SU-DHL-6 (cell line): ENCODE results near the gene ZNF77.
"Not testable (repeated sequence)": the region's sequence is repeated elsewhere in the genome, so short reads cannot be mapped to it uniquely, and the experiment has no call there.

Experiments
- H2AFZ ChIP-seq: fragments of 200-600 bp; sonication (generic); 2 replicates; pipeline ENCODE4 v1.6.1; 2014; ENCODE audit warnings: low read depth, mild to moderate bottlenecking, moderate library complexity, mixed read lengths, antibody characterized with exemption, low read length; ENCODE audit not compliant: severe bottlenecking
- H3F3A ChIP-seq: fragments of 200-600 bp; shearing (Covaris generic); 2 replicates; pipeline ENCODE4 v1.6.0; 2016; ENCODE audit warnings: antibody characterized with exemption, mild to moderate bottlenecking; ENCODE audit not compliant: insufficient read depth
- H3K27ac ChIP-seq: fragments of 200-600 bp; sonication (generic); 2 replicates; pipeline ENCODE4 v1.5.1; 2016; ENCODE audit warnings: low read depth, mild to moderate bottlenecking, low read length, moderate library complexity, mixed read lengths
- H3K27me3 ChIP-seq: fragments of 200-600 bp; sonication (generic), shearing (Covaris generic); 2 replicates; pipeline ENCODE4 v1.6.0; 2014; ENCODE audit warnings: mild to moderate bottlenecking, low read length
- H3K36me3 ChIP-seq: fragments of 200-600 bp; sonication (generic); 2 replicates; pipeline ENCODE4 v1.6.1; 2014; ENCODE audit warnings: mild to moderate bottlenecking, low read length, mixed read lengths
- H3K4me2 ChIP-seq: fragments of 300-600, 200-600 bp; shearing (Covaris generic), sonication (generic); 2 replicates; pipeline ENCODE4 v1.6.0; 2014; ENCODE audit warnings: low read length, low read depth, mild to moderate bottlenecking; ENCODE audit not compliant: poor library complexity, severe bottlenecking
- H3K4me3 ChIP-seq: fragments of 200-600 bp; sonication (generic); 2 replicates; pipeline ENCODE4 v1.5.1; 2014; ENCODE audit warnings: antibody characterized with exemption, low read length, mild to moderate bottlenecking, mixed read lengths; ENCODE audit not compliant: insufficient read depth, poor library complexity, severe bottlenecking
- H3K79me2 ChIP-seq: fragments of 200-600 bp; sonication (generic); 2 replicates; pipeline ENCODE4 v1.6.1; 2014; ENCODE audit warnings: mild to moderate bottlenecking, low read length, moderate library complexity; ENCODE audit not compliant: insufficient read depth
- H3K9ac ChIP-seq: fragments of 200-600 bp; sonication (generic); 2 replicates; pipeline ENCODE4 v1.7.0; 2014; ENCODE audit warnings: mild to moderate bottlenecking, low read length
- H3K9me2 ChIP-seq: fragments of 200-600 bp; sonication (generic); replicated peaks from 2 replicates; pipeline ENCODE4 v1.6.1; 2014; ENCODE audit warnings: low read length; ENCODE audit not compliant: insufficient read depth
- H3K9me3 ChIP-seq: fragments of 200-600 bp; sonication (generic); 2 replicates; pipeline ENCODE4 v1.6.1; 2014; ENCODE audit warnings: low read length, mixed read lengths; ENCODE audit not compliant: insufficient read depth
- H4K20me1 ChIP-seq: fragments of 200-600 bp; sonication (generic); 2 replicates; pipeline ENCODE4 v1.6.1; 2014; ENCODE audit warnings: low read depth, mild to moderate bottlenecking, antibody characterized with exemption, low read length, moderate library complexity, mixed read lengths
- CTCF ChIP-seq: fragments of 200-600 bp; sonication (generic); IDR thresholded peaks from one replicate; pipeline ENCODE4 v1.5.1; 2017; ENCODE audit warnings: antibody characterized with exemption, mild to moderate bottlenecking, low read length, moderate library complexity; ENCODE audit not compliant: insufficient read depth, poor library complexity, severe bottlenecking
- EZH2phosphoT487 ChIP-seq: fragments of 200-600 bp; sonication (generic), shearing (Covaris generic); conservative IDR thresholded peaks from 2 replicates; pipeline ENCODE4 v1.6.1; 2018; ENCODE audit warnings: mild to moderate bottlenecking, antibody characterized with exemption, low read length, moderate library complexity, mixed read lengths

ZNF77 gene

GRCh38 chr19:2900296-2901252 lies 44.2 kb downstream of the ZNF77 start, which contains the start of gene ZNF57:
Gene ZNF57 (plus strand): TSS chr19:2900928. CDS start chr19:2901046, 118 bp downstream.
- Histone ChIP-seq H3K79me2 (no peaks in the 10 kb centered on the region), H3K27me3 (no peaks in the 10 kb centered on the region), H3K4me3 (no peak within 1 kb of the TSS), H3K9me2 (no peaks in the 10 kb centered on the region), H3F3A (no peaks in the 10 kb centered on the region), H3K9me3 (peaks cover 7% of the 10 kb centered on the region; the same call in 1 of the 2 replicates), H4K20me1 (no peaks in the 10 kb centered on the region), H2AFZ (no peak within 1 kb of the TSS), H3K27ac (no peak within 1 kb of the TSS), H3K36me3 (no peaks in the 10 kb centered on the region), H3K4me2 (no peak within 1 kb of the TSS), H3K9ac (no peak within 1 kb of the TSS)
- no peak for TF ChIP-seq EZH2phosphoT487
- no peak for TF ChIP-seq CTCF

- H3K27me3 ChIP-seq: no peaks in the 10 kb centered on the region
- TF ChIP-seq CTCF (no peak), EZH2phosphoT487 (no peak)
- H3F3A ChIP-seq: no peaks in the 10 kb centered on the region
- H3K9me3 ChIP-seq: peaks cover 7% of the 10 kb centered on the region; the same call in 1 of the 2 replicates
- no peak overlapping the region for H3K4me2 ChIP-seq
- H3K79me2 ChIP-seq: no peaks in the 10 kb centered on the region
- no peak overlapping the region for H3K9ac ChIP-seq
- H3K36me3 ChIP-seq: no peaks in the 10 kb centered on the region
- no peak overlapping the region for H2AFZ ChIP-seq
- H4K20me1 ChIP-seq: no peaks in the 10 kb centered on the region
- no peaks in the 10 kb centered on the region for H3K9me2 ChIP-seq
- no peak overlapping the region for H3K4me3 ChIP-seq
- H3K27ac ChIP-seq: no peak overlapping the region
Measured at GRCh38 chr19:2896694-2897093, 48.1 kb downstream of the ZNF77 start.

- not testable (repeated sequence) for H3F3A ChIP-seq, H3K4me2 ChIP-seq, H2AFZ ChIP-seq, H3K9me2 ChIP-seq, H3K27me3 ChIP-seq, H3K4me3 ChIP-seq, H3K36me3 ChIP-seq, H3K9me3 ChIP-seq, H4K20me1 ChIP-seq, H3K79me2 ChIP-seq, H3K27ac ChIP-seq, H3K9ac ChIP-seq
Measured at GRCh38 chr19:2890531-2890930, 54.2 kb downstream of the ZNF77 start.

- Histone ChIP-seq H2AFZ (no peak overlapping the region), H3K79me2 (no peaks in the 10 kb centered on the region), H3K9ac (no peak overlapping the region), H3F3A (no peaks in the 10 kb centered on the region), H3K27ac (no peak overlapping the region), H3K4me2 (no peak overlapping the region), H3K27me3 (no peaks in the 10 kb centered on the region), H4K20me1 (no peaks in the 10 kb centered on the region), H3K9me2 (no peaks in the 10 kb centered on the region), H3K4me3 (no peak overlapping the region), H3K36me3 (no peaks in the 10 kb centered on the region), H3K9me3 (no peaks in the 10 kb centered on the region)
- TF ChIP-seq EZH2phosphoT487 (no peak), CTCF (no peak)
Measured at GRCh38 chr19:2888731-2889224, 56.0 kb downstream of the ZNF77 start.
